MCF 10A (cell line): Measurements from ENCODE around the gene PCED1B. TPM values are rescaled to one million over a fixed set of nuclear protein-coding genes. Genes with fewer than 3 reads are reported as not detected.

Experiments
- BruUV-seq: library from RNA; stranded (reverse); fragments of 400-500 nt; replicated peaks from 2 replicates; lab custom pipeline; 2021; lab: Mats Ljungman, UMichigan
- CTCF ChIA-PET: fragments of 300-600 bp; sonication (Branson Sonifier 250); formaldehyde crosslinking; extraction: SDS; loops from one replicate; lab custom pipeline; 2021; ENCODE audit warnings: antibody characterized with exemption, inconsistent platforms; lab: Yijun Ruan, JAX
- POLR2A ChIA-PET: fragments of 300-600, 350-650 bp; sonication (Branson Sonifier 250); formaldehyde crosslinking; extraction: SDS; loops from one replicate; lab custom pipeline; 2020; ENCODE audit warnings: antibody characterized with exemption, inconsistent platforms; lab: Yijun Ruan, JAX
- DNase-seq: peaks from one replicate; pipeline ENCODE4 v3.0.0-alpha.2; 2018; ENCODE audit not compliant: unreplicated experiment
- H3K27ac Mint-ChIP-seq: one replicate; pipeline ENCODE4 v1.8.0; 2022; ENCODE audit warnings: mild to moderate bottlenecking, low read depth, mixed read lengths; ENCODE audit not compliant: unreplicated experiment
- H3K27me3 Mint-ChIP-seq: one replicate; pipeline ENCODE4 v1.8.0; 2022; ENCODE audit warnings: mixed read lengths; ENCODE audit not compliant: insufficient read depth, unreplicated experiment
- H3K36me3 Mint-ChIP-seq: one replicate; pipeline ENCODE4 v1.8.0; 2022; ENCODE audit warnings: mild to moderate bottlenecking, moderate library complexity, mixed read lengths; ENCODE audit not compliant: insufficient read depth, unreplicated experiment
- H3K4me1 Mint-ChIP-seq: one replicate; pipeline ENCODE4 v1.8.0; 2022; ENCODE audit warnings: mixed read lengths; ENCODE audit not compliant: insufficient read depth, unreplicated experiment
- H3K4me3 Mint-ChIP-seq: one replicate; pipeline ENCODE4 v1.8.0; 2022; ENCODE audit warnings: mild to moderate bottlenecking, moderate library complexity, mixed read lengths; ENCODE audit not compliant: unreplicated experiment
- H3K9me3 Mint-ChIP-seq: one replicate; pipeline ENCODE4 v1.8.0; 2022; ENCODE audit warnings: mixed read lengths; ENCODE audit not compliant: unreplicated experiment
- intact Hi-C: fragments of 100-400 bp; cut with micrococcal nuclease; formaldehyde crosslinking; loops from 2 replicates; pipeline ENCODE4 v1.14.1; 2022
- total RNA-seq: library from RNA; stranded (reverse); gene quantifications from 2 replicates; pipeline ENCODE4 v1.2.3, GENCODE V29; 2022
- TF ChIP-seq, protein P1 (sequence below): fragments of 200-600 bp; IDR thresholded peaks from one replicate; pipeline ENCODE4 v1.8.0; 2022; ENCODE audit warnings: antibody characterized with exemption, mild to moderate bottlenecking; ENCODE audit not compliant: unreplicated experiment

PCED1B gene
- total RNA-seq, 1 experiment from 2014 or later = 9.6 TPM

DNA sequence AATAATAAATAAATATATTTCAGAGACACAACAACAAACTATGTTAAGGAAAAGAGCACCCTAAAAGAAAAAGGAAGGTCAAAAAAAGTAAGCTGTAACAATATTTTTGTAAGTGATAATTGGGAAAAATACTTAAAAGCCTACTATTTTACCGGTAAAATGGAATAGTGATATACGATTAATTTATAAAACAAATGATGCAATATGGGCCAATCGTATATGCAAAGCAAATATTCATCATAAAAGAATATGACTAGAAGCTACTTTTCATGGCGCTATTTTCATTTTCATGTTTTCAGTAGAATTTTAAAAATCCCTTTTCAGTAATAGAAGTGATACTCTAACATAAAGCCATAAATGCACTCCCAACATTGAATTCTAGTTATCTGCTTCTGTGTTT is 131.4 kb downstream of the PCED1B start:
- peaks cover 6% of the 10 kb centered on the region for H3K4me1 Mint-ChIP-seq
- no peak overlapping the region for H3K4me3 Mint-ChIP-seq
- no TSS peak for BruUV-seq
- no peaks in the 10 kb centered on the region for H3K27me3 Mint-ChIP-seq
- H3K9me3 Mint-ChIP-seq = no peaks in the 10 kb centered on the region
- TF ChIP-seq, protein P1, sequence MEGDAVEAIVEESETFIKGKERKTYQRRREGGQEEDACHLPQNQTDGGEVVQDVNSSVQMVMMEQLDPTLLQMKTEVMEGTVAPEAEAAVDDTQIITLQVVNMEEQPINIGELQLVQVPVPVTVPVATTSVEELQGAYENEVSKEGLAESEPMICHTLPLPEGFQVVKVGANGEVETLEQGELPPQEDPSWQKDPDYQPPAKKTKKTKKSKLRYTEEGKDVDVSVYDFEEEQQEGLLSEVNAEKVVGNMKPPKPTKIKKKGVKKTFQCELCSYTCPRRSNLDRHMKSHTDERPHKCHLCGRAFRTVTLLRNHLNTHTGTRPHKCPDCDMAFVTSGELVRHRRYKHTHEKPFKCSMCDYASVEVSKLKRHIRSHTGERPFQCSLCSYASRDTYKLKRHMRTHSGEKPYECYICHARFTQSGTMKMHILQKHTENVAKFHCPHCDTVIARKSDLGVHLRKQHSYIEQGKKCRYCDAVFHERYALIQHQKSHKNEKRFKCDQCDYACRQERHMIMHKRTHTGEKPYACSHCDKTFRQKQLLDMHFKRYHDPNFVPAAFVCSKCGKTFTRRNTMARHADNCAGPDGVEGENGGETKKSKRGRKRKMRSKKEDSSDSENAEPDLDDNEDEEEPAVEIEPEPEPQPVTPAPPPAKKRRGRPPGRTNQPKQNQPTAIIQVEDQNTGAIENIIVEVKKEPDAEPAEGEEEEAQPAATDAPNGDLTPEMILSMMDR = no peak
- ChIA-PET POLR2A (interaction anchor here (0.7 to 1.3 kb wide), 3 partner anchors 38 to 133 kb away, joined by 3 to 5 read pairs (median 3); no protein-coding TSS in a partner anchor), CTCF (interaction anchor here (0.6 to 0.7 kb wide), 2 partner anchors 107 to 636 kb away, joined by 3 to 4 read pairs; no protein-coding TSS in a partner anchor)
- DNase-seq = no peak
- H3K27ac Mint-ChIP-seq = no peak overlapping the region
- H3K36me3 Mint-ChIP-seq = no peaks in the 10 kb centered on the region
- intact Hi-C loops = no loop called here

GRCh38 chr12:47212701-47213039 is 133.2 kb downstream of the PCED1B start:
- intact Hi-C loops = loop anchor here (1.0 to 2.0 kb wide), 3 partner anchors 58 to 131 kb away; no protein-coding TSS in a partner anchor
- Mint-ChIP-seq H3K27me3 (no peaks in the 10 kb centered on the region), H3K9me3 (no peaks in the 10 kb centered on the region), H3K36me3 (no peaks in the 10 kb centered on the region), H3K4me3 (no peak overlapping the region), H3K27ac (no peak overlapping the region), H3K4me1 (peaks cover 23% of the 10 kb centered on the region)
- POLR2A ChIA-PET = interaction anchor here (0.7 to 1.6 kb wide), 18 partner anchors 8 to 1484 kb away, joined by 3 to 12 read pairs (median 4); partner anchors contain the start of genes AMIGO2 and PCED1B
- TF ChIP-seq, protein P1 = no peak
- DNase-seq = no peak
- CTCF ChIA-PET = interaction anchor here (0.7 to 1.4 kb wide), 5 partner anchors 10 to 439 kb away, joined by 3 to 6 read pairs (median 4); no protein-coding TSS in a partner anchor
- BruUV-seq = no TSS peak

DNA sequence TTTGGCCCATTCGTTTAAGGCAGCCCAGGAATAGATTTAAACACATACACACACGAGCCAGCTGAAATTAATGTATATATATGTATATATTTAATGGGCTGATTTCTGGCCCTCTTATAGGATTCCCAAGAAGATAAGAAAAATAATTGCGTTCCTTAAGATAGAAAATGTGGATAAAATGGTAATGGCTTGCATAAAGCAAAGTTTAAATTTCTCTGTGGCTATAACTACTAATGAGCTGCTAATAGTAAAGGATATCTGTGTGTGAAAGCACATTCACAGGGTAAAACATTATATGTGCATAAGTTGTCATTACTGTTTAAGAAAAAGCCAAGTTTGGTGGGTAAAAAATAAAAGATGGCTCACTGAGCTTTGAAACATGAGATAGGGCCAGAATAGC is 134.0 kb downstream of the PCED1B start:
- BruUV-seq = no TSS peak
- CTCF ChIA-PET = interaction anchor here (0.7 kb wide), 1 partner anchor 57 kb away, joined by 4 read pairs; no protein-coding TSS in a partner anchor
- peaks cover 23% of the 10 kb centered on the region for H3K4me1 Mint-ChIP-seq
- H3K36me3 Mint-ChIP-seq = no peaks in the 10 kb centered on the region
- H3K27ac Mint-ChIP-seq = no peak overlapping the region
- POLR2A ChIA-PET = interaction anchor here (1.0 to 1.7 kb wide), 5 partner anchors 58 to 180 kb away, joined by 3 to 5 read pairs (median 5); partner anchors contain the start of gene AMIGO2
- no peak overlapping the region for H3K4me3 Mint-ChIP-seq
- DNase-seq = no peak
- TF ChIP-seq, protein P1 = no peak
- H3K9me3 Mint-ChIP-seq = no peaks in the 10 kb centered on the region
- H3K27me3 Mint-ChIP-seq = no peaks in the 10 kb centered on the region
- intact Hi-C loops = loop anchor here (2.0 kb wide), 1 partner anchor 57 kb away; no protein-coding TSS in a partner anchor

- no peak for DNase-seq
- CTCF ChIA-PET = interaction anchor here (0.7 kb wide), 1 partner anchor 134 kb away, joined by 3 read pairs; the partner anchor contains the start of gene AMIGO2
- H3K9me3 Mint-ChIP-seq = no peaks in the 10 kb centered on the region
- no peaks in the 10 kb centered on the region for H3K36me3 Mint-ChIP-seq
- H3K27me3 Mint-ChIP-seq = no peaks in the 10 kb centered on the region
- H3K4me3 Mint-ChIP-seq = no peak overlapping the region
- BruUV-seq = no TSS peak
- TF ChIP-seq, protein P1 = no peak
- H3K4me1 Mint-ChIP-seq = peaks cover 23% of the 10 kb centered on the region
- H3K27ac Mint-ChIP-seq = no peak overlapping the region
- intact Hi-C loops = no loop called here
- POLR2A ChIA-PET = interaction anchor here (1.0 to 1.7 kb wide), 5 partner anchors 58 to 181 kb away, joined by 3 to 5 read pairs (median 5); partner anchors contain the start of gene AMIGO2
These were observed 134.7 kb downstream of the PCED1B start for GRCh38 chr12:47214001-47214619.
